ENCODE results near the gene ASIC2.

The ASIC2 gene

DNA sequence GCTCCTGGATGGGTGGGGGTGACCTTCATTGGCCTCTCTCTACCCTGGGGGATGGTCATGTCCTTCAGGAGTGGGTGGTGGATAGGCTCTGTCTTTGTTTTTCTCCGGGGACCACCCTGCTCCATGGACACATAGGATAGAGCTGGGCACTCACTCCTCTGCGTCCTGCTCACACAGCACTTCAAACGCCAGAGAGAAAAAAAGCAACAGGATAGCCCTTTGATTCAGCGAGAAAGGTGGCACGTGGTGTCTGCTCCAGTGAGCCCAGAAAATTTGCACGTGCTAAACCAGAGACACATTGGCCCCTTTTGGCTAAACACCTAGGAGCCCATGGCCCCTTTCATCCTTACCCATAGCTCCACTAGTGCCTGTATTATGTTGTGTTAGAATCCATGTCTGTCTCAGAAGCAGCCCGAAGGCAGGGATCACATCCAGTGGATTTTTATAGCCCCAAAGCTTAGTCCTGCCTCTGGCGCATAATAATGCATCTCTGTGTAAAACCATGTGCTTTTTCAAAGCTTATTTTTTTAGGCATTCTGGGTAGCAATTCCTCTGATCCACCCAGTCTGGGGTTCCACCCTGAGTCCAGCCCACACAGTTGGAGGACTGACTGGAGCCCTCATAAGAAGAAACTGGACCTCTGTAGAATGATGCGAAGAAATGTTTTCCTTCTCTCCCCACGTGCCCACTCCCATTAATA is 90.1 kb downstream of the ASIC2 start:
- DNase-seq (ENCODE audit: low read depth): no peak

- no peak for DNase-seq (ENCODE audit: low read depth)
Measured at GRCh38 chr17:33202021-33202420, 91.1 kb downstream of the ASIC2 start.

DNA sequence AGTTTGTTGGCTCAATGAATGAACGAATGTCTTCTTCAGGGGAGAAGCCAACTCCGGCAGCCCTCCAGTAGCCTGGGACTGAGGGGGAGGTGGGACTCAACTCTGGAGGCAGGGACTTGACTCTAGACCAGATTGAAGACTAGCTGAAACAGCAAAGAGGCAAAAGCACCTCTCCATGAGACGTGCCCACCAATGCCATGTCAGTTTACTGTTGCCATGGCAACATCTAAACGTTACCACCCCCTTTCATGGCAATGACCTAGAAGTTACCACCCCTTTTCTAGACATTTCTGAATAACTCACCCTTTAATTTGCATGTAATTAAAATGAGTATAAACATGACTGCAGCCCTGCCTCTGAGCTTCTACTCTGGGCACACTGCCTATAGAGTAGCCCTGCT is 91.8 kb downstream of the ASIC2 start:
- no peak for DNase-seq (ENCODE audit: low read depth)

DNA sequence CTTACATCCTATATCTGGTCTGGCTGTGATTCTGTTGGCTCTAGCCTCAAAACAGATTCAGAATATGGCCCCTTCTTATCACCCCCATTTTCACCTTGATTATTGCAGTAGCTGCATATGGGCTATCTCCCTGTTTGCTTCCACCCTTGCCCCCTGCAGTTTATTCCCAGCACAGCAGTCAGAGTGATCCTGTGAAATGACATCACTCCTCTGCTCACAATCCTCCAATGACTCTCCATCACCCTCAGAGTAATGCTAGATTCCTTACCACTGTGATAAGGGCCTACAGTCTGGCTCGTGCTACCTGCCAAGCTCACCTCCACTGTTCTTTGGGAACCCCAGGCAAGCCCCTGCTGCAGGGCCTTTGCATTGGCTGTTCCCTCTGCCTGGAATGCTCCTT is 92.5 kb downstream of the ASIC2 start:
- DNase-seq (ENCODE audit: low read depth): no peak

- DNase-seq (ENCODE audit: low read depth): no peak
Measured at GRCh38 chr17:33199571-33200510, 93.3 kb downstream of the ASIC2 start.

- no peak for DNase-seq (ENCODE audit: low read depth)
Measured at GRCh38 chr17:33198954-33199353, 94.1 kb downstream of the ASIC2 start.

DNA sequence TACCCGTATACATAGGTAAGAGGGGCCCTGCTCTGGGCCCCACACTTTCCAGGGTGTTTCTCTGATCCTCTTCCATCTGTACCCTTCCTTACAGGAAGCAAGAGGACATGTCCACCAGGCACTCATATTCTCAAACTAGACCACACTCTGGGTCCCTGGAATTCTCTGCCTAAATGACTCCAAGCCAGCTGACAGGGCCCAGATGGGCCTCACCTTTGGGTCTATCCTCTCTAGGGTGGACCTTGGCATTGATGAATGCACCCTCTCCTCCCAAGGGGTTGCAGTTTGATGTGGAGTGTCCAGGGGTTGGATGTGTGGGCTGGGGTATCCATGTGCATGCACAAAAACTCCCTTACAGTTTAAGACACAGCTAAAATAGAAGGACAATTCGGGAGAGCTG is 95.8 kb downstream of the ASIC2 start:
- DNase-seq (ENCODE audit: low read depth): no peak

DNA sequence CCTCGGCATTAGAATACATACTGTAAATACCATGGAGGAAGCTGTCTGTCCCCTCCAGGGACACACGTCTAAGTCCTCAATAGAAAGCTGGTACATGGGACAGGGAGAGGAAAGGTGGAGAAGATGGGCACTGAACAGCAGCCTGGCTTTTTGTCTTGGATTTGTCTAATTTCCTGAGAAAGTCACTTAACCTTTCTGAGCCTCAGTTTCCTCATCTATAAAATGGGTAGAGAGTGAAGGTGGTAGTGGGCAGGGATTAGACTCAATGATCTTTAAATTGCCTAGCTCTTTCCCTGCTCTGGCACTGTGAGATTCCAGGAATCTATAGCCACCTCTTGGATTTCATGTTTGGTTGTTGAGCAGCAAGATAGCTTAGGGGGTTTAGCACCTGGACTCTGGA is 96.2 kb downstream of the ASIC2 start:
- DNase-seq (ENCODE audit: low read depth): no peak

DNA sequence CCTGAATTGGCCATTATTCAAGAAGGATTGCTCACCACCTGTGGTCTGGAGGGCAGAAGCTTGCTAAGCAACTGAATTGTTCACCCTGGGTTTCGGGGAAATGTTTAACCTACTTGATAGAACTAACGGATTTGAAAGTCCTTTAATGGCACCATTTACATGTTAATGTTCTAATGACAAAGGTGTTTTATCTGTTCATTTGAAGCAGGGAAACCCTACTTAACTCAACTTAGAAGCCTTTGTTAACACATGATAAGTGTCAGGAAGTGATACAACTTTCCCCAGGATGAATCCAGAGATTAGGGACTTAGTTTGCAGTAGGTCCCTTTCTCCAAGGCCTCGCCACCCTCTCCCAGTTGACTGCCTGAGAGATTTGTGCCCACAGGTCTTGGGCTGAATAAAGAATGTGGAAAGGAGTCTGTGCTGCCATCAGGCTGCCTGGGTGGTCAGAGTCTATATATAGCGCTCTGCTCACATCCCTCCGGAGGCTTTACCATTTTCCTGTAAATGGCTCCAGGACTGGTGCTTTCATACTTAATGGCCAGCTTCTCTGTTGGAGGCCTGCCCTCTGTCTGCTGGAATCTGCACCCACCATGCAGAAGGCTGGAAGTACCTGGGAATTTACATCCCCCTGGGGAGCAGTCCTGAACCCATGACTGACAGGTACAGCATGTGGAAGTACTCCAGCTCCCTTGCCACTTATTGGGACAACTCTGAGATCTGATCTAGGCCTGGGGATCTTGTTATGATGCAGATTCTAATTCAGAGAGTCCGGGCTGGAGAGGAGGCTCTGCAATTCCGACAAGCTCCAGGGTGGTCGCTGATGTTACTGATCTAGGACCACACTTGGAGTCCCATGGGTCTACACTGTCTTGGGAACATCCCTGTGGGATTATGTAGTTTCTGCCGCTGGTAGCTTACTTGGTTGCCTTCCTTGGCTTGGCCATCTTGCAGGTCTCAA is 99.9 kb downstream of the ASIC2 start:
- no peak for DNase-seq (ENCODE audit: low read depth)

DNA sequence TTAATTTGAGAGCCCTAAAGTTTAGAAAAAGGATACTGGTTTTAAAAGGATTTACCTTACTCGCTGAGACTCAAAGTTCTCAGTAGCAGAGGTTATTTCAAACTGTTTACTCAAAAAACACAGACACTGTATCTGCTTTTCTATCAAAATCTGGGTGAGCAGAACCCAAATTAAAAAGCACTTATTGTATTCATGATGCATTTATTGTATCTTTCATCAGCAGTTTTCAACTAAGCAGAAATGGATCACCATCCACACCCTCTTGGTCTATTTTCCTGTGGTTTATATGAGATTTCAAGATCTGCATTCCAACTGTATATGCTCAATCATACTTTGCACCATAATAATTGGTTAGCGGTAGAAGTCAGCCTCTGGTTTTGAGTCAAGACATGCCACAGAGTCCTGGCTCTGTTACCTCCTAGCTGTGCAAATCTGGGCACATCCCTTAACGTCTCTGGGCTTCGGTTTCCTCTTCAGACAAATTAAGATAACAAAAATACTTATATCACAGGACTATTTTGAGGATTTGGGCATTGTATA is 109.5 kb downstream of the ASIC2 start:
- no peak for DNase-seq (ENCODE audit: low read depth)

DNA sequence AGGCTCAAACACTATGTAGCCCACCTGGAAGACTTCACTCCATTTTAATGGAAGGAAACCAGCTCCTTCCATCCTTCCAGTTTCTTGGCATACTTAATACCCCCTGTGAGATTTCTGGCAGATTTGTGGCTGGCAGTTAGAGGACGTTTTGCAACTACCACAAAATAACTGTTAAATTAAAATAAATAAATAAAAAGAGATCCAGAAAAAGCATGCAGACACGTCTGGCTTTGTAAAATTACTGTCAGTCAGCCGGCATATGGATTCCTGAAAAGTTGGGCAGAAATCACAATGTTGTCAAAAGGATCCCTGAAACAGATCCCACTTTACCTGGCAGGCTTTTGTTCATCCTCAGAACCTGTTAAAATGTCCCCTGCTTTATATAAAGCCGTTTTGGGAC is 113.9 kb downstream of the ASIC2 start:
- no peak for DNase-seq (ENCODE audit: low read depth)

- no peak for DNase-seq (ENCODE audit: low read depth)
Measured at GRCh38 chr17:33178681-33179080, 114.4 kb downstream of the ASIC2 start.

GRCh38 chr17:33175562-33175961 is 117.5 kb downstream of the ASIC2 start:
- DNase-seq (ENCODE audit: low read depth): no peak

DNA sequence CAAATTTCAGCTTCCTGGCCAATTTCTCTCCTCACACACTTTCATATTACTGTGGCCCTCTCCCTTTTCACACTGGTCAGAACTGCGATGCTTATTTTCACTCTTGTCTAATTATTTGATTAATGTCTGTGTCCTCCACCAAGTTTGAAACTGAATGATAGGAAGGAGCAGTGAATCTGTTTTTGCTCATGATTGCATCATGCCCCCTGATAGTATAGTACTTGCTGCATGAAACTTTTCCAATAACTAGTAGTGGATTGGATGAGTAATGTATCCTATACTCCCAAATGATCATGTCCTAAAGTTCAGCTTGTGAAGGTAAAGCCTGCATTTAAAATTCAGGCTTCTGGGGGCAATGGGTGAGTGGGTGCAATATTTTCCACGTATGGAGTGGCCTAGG is 121.2 kb downstream of the ASIC2 start:
- no peak for DNase-seq (ENCODE audit: low read depth)

DNA sequence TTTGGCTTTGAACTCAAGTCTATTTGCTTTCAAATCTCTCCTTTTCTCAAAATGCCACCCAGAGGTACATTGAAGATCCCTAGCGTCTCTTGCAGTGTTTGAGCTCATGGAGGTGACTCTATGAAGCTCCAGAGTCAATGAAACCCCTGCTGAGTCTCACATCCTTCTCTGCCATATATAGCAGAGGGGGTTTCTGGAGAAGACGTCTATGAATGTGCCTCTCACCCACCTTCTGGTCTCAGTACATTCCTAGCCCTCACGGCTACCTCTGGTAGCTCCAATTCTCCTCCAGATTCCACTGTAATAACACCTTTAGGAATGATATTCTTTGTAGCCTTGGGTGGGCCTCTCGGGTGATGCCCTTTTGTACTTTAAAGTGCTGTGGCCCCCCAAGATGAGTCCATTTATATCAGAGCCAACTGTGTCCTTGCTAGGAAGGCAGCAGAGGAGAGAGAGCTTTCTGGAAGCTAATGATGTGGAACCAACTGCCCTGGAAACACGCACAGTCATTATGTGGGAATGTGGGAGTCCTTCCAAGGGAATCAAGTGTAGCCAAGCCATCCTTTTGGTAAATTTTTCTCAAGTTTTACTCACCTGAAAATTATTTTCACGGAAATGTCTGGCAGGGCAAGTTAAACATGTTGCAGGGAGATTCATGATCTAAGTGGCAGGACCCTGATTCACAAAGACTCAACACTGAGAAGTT is 123.4 kb downstream of the ASIC2 start:
- DNase-seq (ENCODE audit: low read depth): no peak

DNA sequence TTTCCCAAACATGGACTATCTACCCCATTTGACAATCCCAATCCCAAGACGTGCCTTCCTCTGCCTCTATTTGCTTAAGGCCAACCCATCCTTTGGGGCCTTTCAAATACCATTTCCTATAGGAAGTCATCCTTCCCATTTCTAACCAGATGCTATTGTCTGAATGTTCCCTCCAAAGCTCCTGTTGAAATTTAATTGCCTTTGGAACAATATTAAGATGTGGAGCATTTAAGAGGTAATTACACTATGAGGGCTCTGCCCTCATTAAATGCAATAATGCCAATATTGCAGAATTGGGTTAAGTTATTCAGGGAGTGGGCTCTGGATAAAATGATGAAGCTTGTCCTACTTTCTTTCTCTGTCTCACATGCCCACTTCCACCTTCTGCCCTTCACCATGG is 125.4 kb downstream of the ASIC2 start:
- no peak for DNase-seq (ENCODE audit: low read depth)

DNA sequence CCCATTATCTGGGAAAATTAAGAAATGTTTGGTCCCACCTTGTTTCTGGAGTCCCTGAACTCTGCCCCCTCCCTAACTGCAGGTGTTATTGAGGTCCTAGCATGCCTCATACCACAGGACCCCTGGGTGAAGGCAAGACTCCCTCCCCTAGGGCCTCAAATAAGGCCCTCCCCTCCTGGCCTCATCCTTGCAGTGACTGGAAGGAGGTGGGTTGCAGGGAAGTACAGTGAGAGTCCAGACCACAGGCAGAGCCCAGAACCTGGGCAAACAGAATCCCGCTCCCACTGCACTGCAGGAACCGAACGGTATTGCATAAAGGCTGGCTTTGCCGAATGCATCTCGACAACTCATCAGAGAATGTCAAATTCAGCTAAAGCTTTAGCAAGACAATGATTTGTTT is 126.6 kb downstream of the ASIC2 start:
- no peak for DNase-seq (ENCODE audit: low read depth)

GRCh38 chr17:33164169-33164881 is 128.8 kb downstream of the ASIC2 start:
- DNase-seq (ENCODE audit: low read depth): no peak

- no peak for DNase-seq (ENCODE audit: low read depth)
Measured at GRCh38 chr17:33163533-33164168, 129.4 kb downstream of the ASIC2 start.

- DNase-seq (ENCODE audit: low read depth): no peak
Measured at GRCh38 chr17:33154869-33155455, 138.1 kb downstream of the ASIC2 start.
